SU-DHL-6 (cell line): Measurements from ENCODE around the gene CYLD.

Experiments used
- H2AFZ ChIP-seq: fragments of 200-600 bp; sonication (generic); 2 replicates; pipeline ENCODE4 v1.6.1; 2014; ENCODE audit warnings: low read depth, mild to moderate bottlenecking, moderate library complexity, mixed read lengths, antibody characterized with exemption, low read length; ENCODE audit not compliant: severe bottlenecking
- H3F3A ChIP-seq: fragments of 200-600 bp; shearing (Covaris generic); 2 replicates; pipeline ENCODE4 v1.6.0; 2016; ENCODE audit warnings: antibody characterized with exemption, mild to moderate bottlenecking; ENCODE audit not compliant: insufficient read depth
- H3K27ac ChIP-seq: fragments of 200-600 bp; sonication (generic); 2 replicates; pipeline ENCODE4 v1.5.1; 2016; ENCODE audit warnings: low read depth, mild to moderate bottlenecking, low read length, moderate library complexity, mixed read lengths
- H3K27me3 ChIP-seq: fragments of 200-600 bp; sonication (generic), shearing (Covaris generic); 2 replicates; pipeline ENCODE4 v1.6.0; 2014; ENCODE audit warnings: mild to moderate bottlenecking, low read length
- H3K36me3 ChIP-seq: fragments of 200-600 bp; sonication (generic); 2 replicates; pipeline ENCODE4 v1.6.1; 2014; ENCODE audit warnings: mild to moderate bottlenecking, low read length, mixed read lengths
- H3K4me2 ChIP-seq: fragments of 300-600, 200-600 bp; shearing (Covaris generic), sonication (generic); 2 replicates; pipeline ENCODE4 v1.6.0; 2014; ENCODE audit warnings: low read length, low read depth, mild to moderate bottlenecking; ENCODE audit not compliant: poor library complexity, severe bottlenecking
- H3K4me3 ChIP-seq: fragments of 200-600 bp; sonication (generic); 2 replicates; pipeline ENCODE4 v1.5.1; 2014; ENCODE audit warnings: antibody characterized with exemption, low read length, mild to moderate bottlenecking, mixed read lengths; ENCODE audit not compliant: insufficient read depth, poor library complexity, severe bottlenecking
- H3K79me2 ChIP-seq: fragments of 200-600 bp; sonication (generic); 2 replicates; pipeline ENCODE4 v1.6.1; 2014; ENCODE audit warnings: mild to moderate bottlenecking, low read length, moderate library complexity; ENCODE audit not compliant: insufficient read depth
- H3K9ac ChIP-seq: fragments of 200-600 bp; sonication (generic); 2 replicates; pipeline ENCODE4 v1.7.0; 2014; ENCODE audit warnings: mild to moderate bottlenecking, low read length
- H3K9me2 ChIP-seq: fragments of 200-600 bp; sonication (generic); replicated peaks from 2 replicates; pipeline ENCODE4 v1.6.1; 2014; ENCODE audit warnings: low read length; ENCODE audit not compliant: insufficient read depth
- H3K9me3 ChIP-seq: fragments of 200-600 bp; sonication (generic); 2 replicates; pipeline ENCODE4 v1.6.1; 2014; ENCODE audit warnings: low read length, mixed read lengths; ENCODE audit not compliant: insufficient read depth
- H4K20me1 ChIP-seq: fragments of 200-600 bp; sonication (generic); 2 replicates; pipeline ENCODE4 v1.6.1; 2014; ENCODE audit warnings: low read depth, mild to moderate bottlenecking, antibody characterized with exemption, low read length, moderate library complexity, mixed read lengths
- CTCF ChIP-seq: fragments of 200-600 bp; sonication (generic); IDR thresholded peaks from one replicate; pipeline ENCODE4 v1.5.1; 2017; ENCODE audit warnings: antibody characterized with exemption, mild to moderate bottlenecking, low read length, moderate library complexity; ENCODE audit not compliant: insufficient read depth, poor library complexity, severe bottlenecking
- EZH2phosphoT487 ChIP-seq: fragments of 200-600 bp; sonication (generic), shearing (Covaris generic); conservative IDR thresholded peaks from 2 replicates; pipeline ENCODE4 v1.6.1; 2018; ENCODE audit warnings: mild to moderate bottlenecking, antibody characterized with exemption, low read length, moderate library complexity, mixed read lengths

The CYLD gene

GRCh38 chr16:50821586-50821985, 79.7 kb downstream of the CYLD start:
- no peak overlapping the region for H3K27ac ChIP-seq
- H3K9ac ChIP-seq, result no peak overlapping the region
- no peak for TF ChIP-seq EZH2phosphoT487
- no peak for TF ChIP-seq CTCF
- H3K4me3 ChIP-seq, result no peak overlapping the region
- no peaks in the 10 kb centered on the region for H3K79me2 ChIP-seq
- H3K4me2 ChIP-seq, result no peak overlapping the region
- H3K9me2 ChIP-seq, result no peaks in the 10 kb centered on the region
- no peaks in the 10 kb centered on the region for H3F3A ChIP-seq
- H4K20me1 ChIP-seq, result no peaks in the 10 kb centered on the region
- H3K27me3 ChIP-seq, result no peaks in the 10 kb centered on the region
- no peak overlapping the region for H2AFZ ChIP-seq
- H3K9me3 ChIP-seq, result no peaks in the 10 kb centered on the region
- H3K36me3 ChIP-seq, result no peaks in the 10 kb centered on the region

- TF ChIP-seq EZH2phosphoT487, result no peak
- no peak for TF ChIP-seq CTCF
- Histone ChIP-seq H3K9me3 (no peaks in the 10 kb centered on the region), H3K9me2 (no peaks in the 10 kb centered on the region), H3K36me3 (no peaks in the 10 kb centered on the region), H3K27me3 (no peaks in the 10 kb centered on the region), H4K20me1 (no peaks in the 10 kb centered on the region), H3K9ac (no peak overlapping the region), H3K4me3 (no peak overlapping the region), H3K4me2 (no peak overlapping the region), H3K79me2 (no peaks in the 10 kb centered on the region), H2AFZ (no peak overlapping the region), H3K27ac (no peak overlapping the region), H3F3A (no peaks in the 10 kb centered on the region)
Measured at GRCh38 chr16:50822671-50823070, 80.8 kb downstream of the CYLD start.

- H3F3A ChIP-seq, result no peaks in the 10 kb centered on the region
- no peaks in the 10 kb centered on the region for H3K79me2 ChIP-seq
- no peak overlapping the region for H2AFZ ChIP-seq
- no peaks in the 10 kb centered on the region for H3K9me3 ChIP-seq
- H3K36me3 ChIP-seq, result no peaks in the 10 kb centered on the region
- H3K4me3 ChIP-seq, result no peak overlapping the region
- H3K27me3 ChIP-seq, result no peaks in the 10 kb centered on the region
- no peak overlapping the region for H3K4me2 ChIP-seq
- H3K9me2 ChIP-seq, result no peaks in the 10 kb centered on the region
- H3K27ac ChIP-seq, result no peak overlapping the region
- no peak for TF ChIP-seq CTCF
- TF ChIP-seq EZH2phosphoT487, result no peak
- H4K20me1 ChIP-seq, result no peaks in the 10 kb centered on the region
- H3K9ac ChIP-seq, result no peak overlapping the region
Measured at GRCh38 chr16:50826797-50827316, 85.0 kb downstream of the CYLD start.
